ENCODE data around the gene RSBN1. TPM values are rescaled to one million over a fixed set of nuclear protein-coding genes. Genes with fewer than 3 reads are reported as not detected.

The RSBN1 gene
- total and polyA plus RNA-seq, 9 donors, result 9.9 to 15.3 (median 11.6) TPM

DNA sequence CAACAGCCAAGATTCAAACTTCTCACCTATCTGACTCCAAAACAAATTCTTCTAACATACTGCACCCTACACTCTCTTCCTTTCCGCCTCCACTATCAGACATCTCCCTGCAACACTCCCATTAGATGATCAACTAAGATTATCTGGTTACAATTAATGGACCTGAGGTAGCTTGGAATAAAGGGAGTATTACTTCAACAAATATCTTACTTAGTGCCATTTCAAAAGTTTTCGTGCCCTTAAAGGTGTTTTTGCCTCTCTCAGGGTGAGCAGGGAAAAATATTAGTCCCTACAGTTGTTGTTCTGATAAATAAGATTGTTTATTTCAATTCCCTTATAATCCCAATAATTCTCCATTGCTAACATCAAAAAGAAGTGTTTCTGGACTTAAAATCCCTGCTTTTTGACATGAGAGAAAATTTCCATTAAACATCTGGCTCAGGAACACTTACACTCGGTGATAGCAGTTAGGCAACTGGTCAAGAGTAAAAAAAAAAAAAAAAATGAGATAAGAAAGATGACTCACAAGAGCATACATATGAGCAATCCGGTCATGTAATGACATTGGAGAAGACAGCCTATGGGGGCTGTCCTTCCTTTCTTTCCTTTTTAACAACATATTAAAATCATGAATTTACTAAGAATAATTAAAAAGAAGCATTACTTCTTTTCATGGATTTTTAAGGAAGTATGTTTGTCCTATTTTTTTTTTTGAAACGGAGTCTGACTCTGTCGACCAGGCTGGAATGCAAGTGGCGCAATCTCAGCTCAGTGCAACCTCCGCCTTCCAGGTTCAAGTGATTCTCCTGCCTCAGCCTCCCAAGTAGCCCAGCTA is 7.6 kb downstream of the RSBN1 start:
- 87% methylated on average over 4 of the region's 8 CpGs for WGBS (ENCODE audit: insufficient coverage)
- Histone ChIP-seq H3K27me3 (ENCODE audit: control insufficient read depth, insufficient read depth, low read length) (no peaks in the 10 kb centered on the region), H3K4me3 (ENCODE audit: low read length) (no peak overlapping the region), H3K27ac (ENCODE audit: low read length) (no peak overlapping the region), H3K9me3 (replicated peaks; ENCODE audit: control insufficient read depth, low read depth, low read length) (no peaks in the 10 kb centered on the region), H3K36me3 (ENCODE audit: control insufficient read depth, insufficient read depth, low read length) (no peaks in the 10 kb centered on the region), H3K4me1 (ENCODE audit: control insufficient read depth, insufficient read depth, low read length) (no peaks in the 10 kb centered on the region)
- no peak for DNase-seq

DNA sequence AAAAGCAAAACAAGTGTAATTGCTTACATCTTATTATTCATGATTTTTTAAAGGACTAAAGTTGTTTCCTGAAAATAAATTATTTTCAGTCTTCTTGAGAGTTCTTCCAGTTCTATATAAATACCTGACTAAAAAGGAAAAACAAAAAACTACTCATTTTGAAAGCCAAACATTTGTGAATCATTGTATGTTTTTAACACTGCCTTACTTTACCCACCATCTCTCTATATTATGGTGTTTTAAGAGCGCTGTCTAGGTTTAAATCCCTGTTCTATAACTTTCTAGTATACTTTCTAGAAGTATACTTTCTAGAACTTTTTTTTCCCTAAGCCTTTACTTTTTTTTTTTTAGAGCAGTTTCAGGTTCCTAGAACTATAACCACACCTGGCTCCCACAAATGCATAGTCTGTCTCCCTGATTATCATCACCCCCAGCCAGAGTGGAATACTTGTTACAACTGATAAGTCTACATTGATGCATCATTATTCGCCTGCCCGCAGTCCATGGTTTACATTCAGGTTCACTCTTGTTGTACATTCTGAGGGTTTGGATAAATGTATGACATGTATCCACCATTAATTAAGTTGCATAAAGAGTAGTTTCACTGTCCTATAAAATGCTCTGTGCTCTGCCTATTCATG is 9.8 kb downstream of the RSBN1 start:
- H3K4me1 ChIP-seq (ENCODE audit: control insufficient read depth, insufficient read depth, low read length), result no peaks in the 10 kb centered on the region
- H3K27me3 ChIP-seq (ENCODE audit: control insufficient read depth, insufficient read depth, low read length), result no peaks in the 10 kb centered on the region
- no peak for DNase-seq
- no peak overlapping the region for H3K4me3 ChIP-seq (ENCODE audit: low read length)
- H3K27ac ChIP-seq (ENCODE audit: low read length), result no peak overlapping the region
- no CpG with 5 or more reads among the region's 3 CpGs for WGBS (ENCODE audit: insufficient coverage)
- H3K9me3 ChIP-seq (replicated peaks; ENCODE audit: control insufficient read depth, low read depth, low read length), result no peaks in the 10 kb centered on the region
- no peaks in the 10 kb centered on the region for H3K36me3 ChIP-seq (ENCODE audit: control insufficient read depth, insufficient read depth, low read length)

GRCh38 chr1:113800487-113800886 is 11.8 kb downstream of the RSBN1 start:
- DNase-seq, result no peak
- H3K9me3 ChIP-seq (replicated peaks; ENCODE audit: control insufficient read depth, low read depth, low read length), result no peaks in the 10 kb centered on the region
- H3K36me3 ChIP-seq (ENCODE audit: control insufficient read depth, insufficient read depth, low read length), result peaks cover 2% of the 10 kb centered on the region
- no peak overlapping the region for H3K4me3 ChIP-seq (ENCODE audit: low read length)
- no peak overlapping the region for H3K27ac ChIP-seq (ENCODE audit: low read length)
- WGBS (ENCODE audit: insufficient coverage), result no CpG with 5 or more reads among the region's 3 CpGs
- H3K27me3 ChIP-seq (ENCODE audit: control insufficient read depth, insufficient read depth, low read length), result no peaks in the 10 kb centered on the region
- H3K4me1 ChIP-seq (ENCODE audit: control insufficient read depth, insufficient read depth, low read length), result no peaks in the 10 kb centered on the region

DNA sequence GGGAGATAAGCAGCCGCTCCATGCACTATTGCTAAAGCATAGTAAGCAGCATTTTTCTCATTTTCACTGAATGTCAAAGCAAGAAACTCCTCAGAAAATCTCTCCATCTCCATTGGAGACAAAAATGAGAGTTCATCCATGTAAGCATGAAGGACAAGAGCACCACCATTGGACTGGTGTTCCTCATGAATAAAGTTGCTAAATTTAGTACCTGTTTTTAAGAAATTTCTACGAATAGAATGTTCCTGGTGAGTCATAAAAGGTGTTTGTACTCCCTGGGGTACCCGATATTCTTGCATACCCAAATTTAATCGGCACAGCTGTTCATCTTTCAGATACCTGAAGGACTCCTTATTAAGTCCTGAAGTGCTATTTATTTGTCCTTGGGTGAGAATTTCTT is 14.8 kb downstream of the RSBN1 start:
- Histone ChIP-seq H3K4me3 (ENCODE audit: low read length) (no peak overlapping the region), H3K4me1 (ENCODE audit: control insufficient read depth, insufficient read depth, low read length) (no peaks in the 10 kb centered on the region), H3K9me3 (replicated peaks; ENCODE audit: control insufficient read depth, low read depth, low read length) (no peaks in the 10 kb centered on the region), H3K27me3 (ENCODE audit: control insufficient read depth, insufficient read depth, low read length) (no peaks in the 10 kb centered on the region), H3K36me3 (ENCODE audit: control insufficient read depth, insufficient read depth, low read length) (peaks cover 3% of the 10 kb centered on the region), H3K27ac (ENCODE audit: low read length) (no peak overlapping the region)
- DNase-seq, result no peak
- 100% methylated on average over 3 of the region's 4 CpGs for WGBS (ENCODE audit: insufficient coverage)

GRCh38 chr1:113793878-113794834 is 18.1 kb downstream of the RSBN1 start:
- Histone ChIP-seq H3K36me3 (ENCODE audit: control insufficient read depth, insufficient read depth, low read length) (peaks cover 9% of the 10 kb centered on the region), H3K4me3 (ENCODE audit: low read length) (no peak overlapping the region), H3K9me3 (replicated peaks; ENCODE audit: control insufficient read depth, low read depth, low read length) (no peaks in the 10 kb centered on the region), H3K27ac (ENCODE audit: low read length) (no peak overlapping the region), H3K4me1 (ENCODE audit: control insufficient read depth, insufficient read depth, low read length) (no peaks in the 10 kb centered on the region), H3K27me3 (ENCODE audit: control insufficient read depth, insufficient read depth, low read length) (no peaks in the 10 kb centered on the region)
- 97% methylated on average over 5 of the region's 9 CpGs for WGBS (ENCODE audit: insufficient coverage)
- DNase-seq, result no peak

GRCh38 chr1:113792986-113793385 is 19.3 kb downstream of the RSBN1 start:
- Histone ChIP-seq H3K4me3 (ENCODE audit: low read length) (no peak overlapping the region), H3K27me3 (ENCODE audit: control insufficient read depth, insufficient read depth, low read length) (no peaks in the 10 kb centered on the region), H3K36me3 (ENCODE audit: control insufficient read depth, insufficient read depth, low read length) (peaks cover 9% of the 10 kb centered on the region), H3K9me3 (replicated peaks; ENCODE audit: control insufficient read depth, low read depth, low read length) (no peaks in the 10 kb centered on the region), H3K4me1 (ENCODE audit: control insufficient read depth, insufficient read depth, low read length) (no peaks in the 10 kb centered on the region), H3K27ac (ENCODE audit: low read length) (no peak overlapping the region)
- no peak for DNase-seq
- WGBS (ENCODE audit: insufficient coverage), result 60% methylated on average over 1 of the region's 1 CpG

GRCh38 chr1:113792471-113792870 is 19.8 kb downstream of the RSBN1 start:
- H3K27me3 ChIP-seq (ENCODE audit: control insufficient read depth, insufficient read depth, low read length), result no peaks in the 10 kb centered on the region
- H3K36me3 ChIP-seq (ENCODE audit: control insufficient read depth, insufficient read depth, low read length), result peaks cover 9% of the 10 kb centered on the region
- H3K4me3 ChIP-seq (ENCODE audit: low read length), result no peak overlapping the region
- H3K4me1 ChIP-seq (ENCODE audit: control insufficient read depth, insufficient read depth, low read length), result no peaks in the 10 kb centered on the region
- H3K27ac ChIP-seq (ENCODE audit: low read length), result no peak overlapping the region
- no peak for DNase-seq
- WGBS (ENCODE audit: insufficient coverage), result no CpG with 5 or more reads among the region's 5 CpGs
- no peaks in the 10 kb centered on the region for H3K9me3 ChIP-seq (replicated peaks; ENCODE audit: control insufficient read depth, low read depth, low read length)

GRCh38 chr1:113788802-113789201 is 23.5 kb downstream of the RSBN1 start:
- peaks cover 7% of the 10 kb centered on the region for H3K36me3 ChIP-seq (ENCODE audit: control insufficient read depth, insufficient read depth, low read length)
- H3K9me3 ChIP-seq (replicated peaks; ENCODE audit: control insufficient read depth, low read depth, low read length), result no peaks in the 10 kb centered on the region
- WGBS (ENCODE audit: insufficient coverage), result no CpG with 5 or more reads among the region's 3 CpGs
- peaks cover 5% of the 10 kb centered on the region for H3K4me1 ChIP-seq (ENCODE audit: control insufficient read depth, insufficient read depth, low read length)
- H3K27me3 ChIP-seq (ENCODE audit: control insufficient read depth, insufficient read depth, low read length), result no peaks in the 10 kb centered on the region
- H3K4me3 ChIP-seq (ENCODE audit: low read length), result no peak overlapping the region
- DNase-seq, result no peak
- H3K27ac ChIP-seq (ENCODE audit: low read length), result no peak overlapping the region

GRCh38 chr1:113787663-113788062 is 24.6 kb downstream of the RSBN1 start:
- no peaks in the 10 kb centered on the region for H3K9me3 ChIP-seq (replicated peaks; ENCODE audit: control insufficient read depth, low read depth, low read length)
- no peak overlapping the region for H3K27ac ChIP-seq (ENCODE audit: low read length)
- H3K36me3 ChIP-seq (ENCODE audit: control insufficient read depth, insufficient read depth, low read length), result peaks cover 7% of the 10 kb centered on the region
- WGBS (ENCODE audit: insufficient coverage), result no CpG with 5 or more reads among the region's 3 CpGs
- no peak for DNase-seq
- no peaks in the 10 kb centered on the region for H3K27me3 ChIP-seq (ENCODE audit: control insufficient read depth, insufficient read depth, low read length)
- H3K4me1 ChIP-seq (ENCODE audit: control insufficient read depth, insufficient read depth, low read length), result peaks cover 10% of the 10 kb centered on the region
- H3K4me3 ChIP-seq (ENCODE audit: low read length), result no peak overlapping the region

GRCh38 chr1:113786069-113786468 is 26.2 kb downstream of the RSBN1 start:
- H3K27me3 ChIP-seq (ENCODE audit: control insufficient read depth, insufficient read depth, low read length), result no peaks in the 10 kb centered on the region
- H3K36me3 ChIP-seq (ENCODE audit: control insufficient read depth, insufficient read depth, low read length), result peaks cover 3% of the 10 kb centered on the region
- no peak overlapping the region for H3K4me3 ChIP-seq (ENCODE audit: low read length)
- H3K27ac ChIP-seq (ENCODE audit: low read length), result no peak overlapping the region
- no CpG with 5 or more reads among the region's 1 CpG for WGBS (ENCODE audit: insufficient coverage)
- peaks cover 14% of the 10 kb centered on the region for H3K4me1 ChIP-seq (ENCODE audit: control insufficient read depth, insufficient read depth, low read length)
- no peaks in the 10 kb centered on the region for H3K9me3 ChIP-seq (replicated peaks; ENCODE audit: control insufficient read depth, low read depth, low read length)
- no peak for DNase-seq

All from muscle of leg (tissue), 11 donors.